ENCODE data around the gene FRMPD4. TPM values are rescaled to one million over a fixed set of nuclear protein-coding genes. Genes with fewer than 3 reads are reported as not detected.

FRMPD4 gene
- total and polyA plus RNA-seq, 2 donors (not counting 3 experiments of a cell fraction or from before 2014, with no cell fraction given) = not detected

DNA sequence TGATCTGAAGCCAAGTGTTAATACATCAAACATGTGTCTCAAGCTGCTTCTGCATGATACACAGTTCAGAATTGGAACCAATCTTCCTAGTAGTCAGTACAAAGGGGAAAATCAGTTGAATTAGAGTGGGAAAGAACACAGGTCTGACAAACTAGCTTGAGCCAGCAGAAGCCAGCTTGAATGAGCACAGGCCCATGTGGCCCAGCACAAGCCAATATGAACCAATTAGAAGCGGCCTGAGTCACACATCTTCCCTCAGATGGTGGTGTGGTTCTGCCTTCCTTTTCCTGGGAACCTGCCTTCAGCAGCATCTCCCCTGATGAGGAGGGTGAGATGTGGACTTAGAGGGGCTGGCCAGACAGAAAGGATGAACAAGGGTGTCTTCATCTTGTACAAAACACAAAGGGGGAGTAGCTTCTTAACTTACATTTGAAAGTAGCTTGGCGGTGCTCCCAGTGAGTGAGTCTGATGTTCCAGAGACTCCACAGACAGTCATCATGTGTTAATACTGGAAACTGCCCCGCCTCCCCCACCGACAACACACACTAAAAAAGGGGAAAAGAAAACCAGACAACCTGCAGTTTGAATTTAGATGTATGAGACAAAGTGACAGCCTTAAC lies 72.0 kb downstream of the FRMPD4 start:
- Histone ChIP-seq H4K20me1 (replicated peaks; ENCODE audit: control insufficient read depth, extremely low read depth, insufficient read depth, low read length) (no peaks in the 10 kb centered on the region), H3K4me3 (replicated peaks in 1 of 3; ENCODE audit: insufficient read depth in 1 of 3, low read depth in 1 of 3, low read length in 3 of 3) (no peak overlapping the region), H3K27me3 (ENCODE audit: control insufficient read depth in 2 of 2, insufficient read depth in 2 of 2, low read length in 2 of 2) (no peaks in the 10 kb centered on the region), H3K9ac (replicated peaks; ENCODE audit: extremely low read depth, insufficient read depth, low read length) (no peak overlapping the region), H3K9me1 (replicated peaks; ENCODE audit: control insufficient read depth, extremely low read depth, insufficient read depth, low read length) (no peaks in the 10 kb centered on the region), H3K36me3 (ENCODE audit: control insufficient read depth in 2 of 2, extremely low read depth in 1 of 2, insufficient read depth in 2 of 2, low read length in 2 of 2) (no peaks in the 10 kb centered on the region), H3K4me1 (ENCODE audit: control insufficient read depth, extremely low read depth, insufficient read depth, low read length) (no peaks in the 10 kb centered on the region), H2AFZ (ENCODE audit: low read depth, low read length) (no peak overlapping the region), H3K79me2 (ENCODE audit: control insufficient read depth, insufficient read depth, low read length) (no peaks in the 10 kb centered on the region), H3K4me2 (ENCODE audit: insufficient read depth, low read length) (no peak overlapping the region), H3K9me3 (replicated peaks; ENCODE audit: control insufficient read depth, insufficient read depth, low read length) (no peaks in the 10 kb centered on the region), H3K27ac (ENCODE audit: insufficient read depth, low read depth, low read length) (no peak overlapping the region)
- dilution Hi-C loops (cut with MboI; ENCODE audit: extremely low pct_ligation_motif_present, low sequenced_read_pairs) (no loop called here), intact Hi-C loops (cut with micrococcal nuclease) (no loop called here)
- CTCF ChIA-PET = no interaction called here
- FAIRE-seq (no peak), DNase-seq (ENCODE audit: low read depth, low spot score) (no peak)
- BruUV-seq (replicated peaks) = no TSS peak
- POLR2A ChIA-PET = no interaction called here
- no peak for TF ChIP-seq JUN (IDR thresholded peaks at IDR 0.05; ENCODE audit: borderline replicate concordance, insufficient read depth, insufficient read length, low read depth)
- no peak for TF ChIP-seq GATA2 (IDR thresholded peaks at IDR 0.05; ENCODE audit: insufficient read depth, insufficient read length, low read depth, low read length)
- no peak for TF ChIP-seq EZH2 (IDR thresholded peaks at IDR 0.05; ENCODE audit: borderline replicate concordance, low read depth, low read length, severe bottlenecking)
- TF ChIP-seq, protein P1, sequence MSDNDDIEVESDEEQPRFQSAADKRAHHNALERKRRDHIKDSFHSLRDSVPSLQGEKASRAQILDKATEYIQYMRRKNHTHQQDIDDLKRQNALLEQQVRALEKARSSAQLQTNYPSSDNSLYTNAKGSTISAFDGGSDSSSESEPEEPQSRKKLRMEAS (IDR thresholded peaks at IDR 0.05; ENCODE audit: insufficient read depth, insufficient read length) = no peak
- TF ChIP-seq, protein P2, sequence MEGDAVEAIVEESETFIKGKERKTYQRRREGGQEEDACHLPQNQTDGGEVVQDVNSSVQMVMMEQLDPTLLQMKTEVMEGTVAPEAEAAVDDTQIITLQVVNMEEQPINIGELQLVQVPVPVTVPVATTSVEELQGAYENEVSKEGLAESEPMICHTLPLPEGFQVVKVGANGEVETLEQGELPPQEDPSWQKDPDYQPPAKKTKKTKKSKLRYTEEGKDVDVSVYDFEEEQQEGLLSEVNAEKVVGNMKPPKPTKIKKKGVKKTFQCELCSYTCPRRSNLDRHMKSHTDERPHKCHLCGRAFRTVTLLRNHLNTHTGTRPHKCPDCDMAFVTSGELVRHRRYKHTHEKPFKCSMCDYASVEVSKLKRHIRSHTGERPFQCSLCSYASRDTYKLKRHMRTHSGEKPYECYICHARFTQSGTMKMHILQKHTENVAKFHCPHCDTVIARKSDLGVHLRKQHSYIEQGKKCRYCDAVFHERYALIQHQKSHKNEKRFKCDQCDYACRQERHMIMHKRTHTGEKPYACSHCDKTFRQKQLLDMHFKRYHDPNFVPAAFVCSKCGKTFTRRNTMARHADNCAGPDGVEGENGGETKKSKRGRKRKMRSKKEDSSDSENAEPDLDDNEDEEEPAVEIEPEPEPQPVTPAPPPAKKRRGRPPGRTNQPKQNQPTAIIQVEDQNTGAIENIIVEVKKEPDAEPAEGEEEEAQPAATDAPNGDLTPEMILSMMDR (IDR thresholded peaks at IDR 0.05; ENCODE audit: extremely low read depth in 1 of 2, insufficient read depth in 1 of 2, low read depth in 1 of 2, low read length in 2 of 2) = no peak
- TF ChIP-seq POLR2AphosphoS5 (IDR thresholded peaks at IDR 0.05; ENCODE audit: insufficient read depth, low read depth, low read length) = no peak
- TF ChIP-seq FOS (IDR thresholded peaks at IDR 0.05; ENCODE audit: borderline replicate concordance, insufficient read depth, low read length) = no peak
- no peak for TF ChIP-seq POLR2A (IDR thresholded peaks at IDR 0.05; ENCODE audit: low read depth, low read length)
- TF ChIP-seq MYC (IDR thresholded peaks at IDR 0.05; ENCODE audit: low read depth, low read length) = no peak
